H54 (cell line): ENCODE measurements around the gene STPG4.
"Not testable (repeated sequence)": the region's sequence is repeated elsewhere in the genome, so short reads cannot be mapped to it uniquely, and the experiment has no call there.

Experiments
- DNase-seq: peaks from one replicate; pipeline ENCODE4 v3.0.0; 2011; ENCODE audit warnings: low spot score, mixed read lengths; ENCODE audit not compliant: insufficient read length
- FAIRE-seq: peaks from 3 replicates; lab custom pipeline; 2011; peaks lifted over from hg19 to GRCh38; lab: Jason Lieb, UNC
- POLR2A ChIP-seq: IDR thresholded peaks from 2 replicates; pipeline ENCODE4 v1.6.1; 2011; ENCODE audit warnings: low read depth, mild to moderate bottlenecking, low read length

The STPG4 gene

DNA sequence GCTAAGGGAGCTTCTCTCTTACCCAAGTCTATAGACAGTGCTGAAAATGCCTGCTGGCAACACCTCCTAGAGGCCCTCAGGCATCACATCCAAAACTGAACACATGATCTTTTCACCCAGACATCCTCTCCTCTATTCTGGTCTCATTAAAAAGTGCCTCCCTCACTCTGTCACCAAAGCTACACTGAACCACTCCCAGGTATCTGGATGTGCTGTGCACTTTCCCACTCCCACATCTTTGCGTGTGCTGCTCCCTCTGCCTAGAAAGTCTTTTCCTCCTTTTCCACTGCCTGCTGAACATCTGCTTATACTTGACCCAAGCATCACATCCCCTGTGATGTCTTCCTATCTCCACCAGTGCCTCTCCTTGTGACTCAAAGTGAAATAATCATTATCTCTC is 26.1 kb upstream of the STPG4 start:
- TF ChIP-seq POLR2A: no peak
- no peak for FAIRE-seq
- no peak for DNase-seq

DNA sequence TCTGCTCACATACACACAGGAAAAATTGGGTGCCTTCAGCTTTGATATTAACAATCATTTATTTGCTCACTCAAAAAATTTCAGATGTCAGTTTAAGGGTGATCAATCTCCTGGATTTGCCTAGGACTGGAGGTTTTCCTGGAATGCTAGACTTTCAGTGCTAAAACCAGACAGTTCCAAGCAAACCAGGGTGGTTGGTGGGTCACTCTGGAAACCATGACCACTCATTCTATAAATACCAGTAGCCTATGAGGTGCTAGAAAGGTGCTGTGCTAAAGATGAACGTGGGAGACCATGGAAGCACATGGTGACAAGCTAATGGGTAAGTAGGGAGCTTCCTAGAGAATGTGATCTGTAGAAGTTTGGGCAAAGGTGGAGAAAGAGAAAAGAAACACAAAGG is 25.4 kb upstream of the STPG4 start:
- no peak for DNase-seq
- TF ChIP-seq POLR2A: no peak
- FAIRE-seq: no peak

GRCh38 chr2:47179388-47179787 is 24.3 kb upstream of the STPG4 start:
- TF ChIP-seq POLR2A: no peak
- FAIRE-seq: no peak
- DNase-seq: no peak

DNA sequence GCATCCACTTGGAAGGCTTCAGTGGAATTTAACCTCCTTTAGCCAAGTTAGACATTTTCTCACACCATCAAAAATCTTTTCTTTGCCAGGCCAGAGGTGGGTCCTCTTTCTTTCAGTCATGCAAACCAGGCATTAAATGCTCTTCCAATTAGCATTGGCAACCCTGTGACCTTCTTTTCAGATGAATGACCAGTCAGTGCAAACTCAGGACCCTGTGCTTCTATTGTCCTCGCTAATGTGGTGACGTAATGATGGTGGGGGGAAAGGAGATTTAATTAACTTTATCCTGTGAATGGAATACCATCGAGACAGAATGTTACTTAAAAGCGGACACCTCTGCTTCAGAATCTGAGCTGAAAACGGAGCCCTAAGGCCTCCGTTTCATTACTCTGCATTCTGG is 23.2 kb upstream of the STPG4 start:
- DNase-seq (no peak), FAIRE-seq (no peak)
- TF ChIP-seq POLR2A: no peak

GRCh38 chr2:47177043-47177565 is 22.0 kb upstream of the STPG4 start:
- DNase-seq: no peak
- FAIRE-seq: no peak
- no peak for TF ChIP-seq POLR2A

- TF ChIP-seq POLR2A: no peak
- FAIRE-seq: no peak
- no peak for DNase-seq
These were observed 19.7 kb upstream of the STPG4 start for GRCh38 chr2:47174733-47175361.

DNA sequence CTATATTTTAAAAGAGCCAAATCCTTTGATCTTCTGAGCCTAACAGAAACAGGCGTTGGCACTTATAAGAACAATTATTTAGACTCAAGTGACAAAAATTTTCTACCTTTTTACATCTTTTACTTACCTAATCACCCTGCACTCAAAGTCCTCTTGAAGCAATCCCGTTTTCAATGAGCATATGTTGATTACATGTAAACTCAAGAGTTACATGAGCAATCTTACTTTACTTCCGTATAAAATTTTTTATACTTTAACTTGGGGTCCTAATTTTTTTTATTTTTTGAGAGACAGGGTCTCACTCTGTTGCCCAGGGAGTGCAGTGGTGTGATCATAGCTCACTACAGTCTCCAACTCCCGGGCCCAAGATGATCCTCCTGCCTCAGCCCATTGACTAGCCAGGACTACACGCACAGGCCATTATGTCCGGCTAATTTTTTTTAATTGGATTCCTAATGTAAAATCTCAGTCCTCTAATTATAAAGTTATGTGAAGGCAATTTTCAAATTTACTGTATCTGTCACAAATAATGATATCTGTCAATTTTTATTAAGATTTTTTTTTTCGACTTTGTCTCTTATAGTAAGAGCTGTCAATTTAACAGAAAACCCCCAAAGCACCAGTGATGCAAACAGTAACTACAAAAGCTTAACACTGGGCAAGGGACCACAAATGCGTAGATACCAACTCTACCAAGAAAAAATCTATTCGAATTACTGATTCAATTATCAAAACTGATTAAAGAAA is 19.1 kb upstream of the STPG4 start:
- no peak for FAIRE-seq
- no peak for DNase-seq

GRCh38 chr2:47172922-47173695 is 18.0 kb upstream of the STPG4 start:
- TF ChIP-seq POLR2A: no peak
- FAIRE-seq (no peak), DNase-seq (no peak)

More for the DNA sequence above, 19.1 kb upstream of the STPG4 start:
- no peak for TF ChIP-seq POLR2A

GRCh38 chr2:47172156-47172921 is 17.2 kb upstream of the STPG4 start:
- DNase-seq (no peak), FAIRE-seq (peak; percentile 52)
- TF ChIP-seq POLR2A: no peak

GRCh38 chr2:47169784-47170183 is 14.7 kb upstream of the STPG4 start:
- TF ChIP-seq POLR2A: no peak
- peak; percentile 38 for FAIRE-seq

GRCh38 chr2:47168895-47169294 is 13.8 kb upstream of the STPG4 start:
- not testable (repeated sequence) for FAIRE-seq, DNase-seq

More at GRCh38 chr2:47169784-47170183, 14.7 kb upstream of the STPG4 start:
- no peak for DNase-seq

- no peak for DNase-seq
- no peak for TF ChIP-seq POLR2A
- FAIRE-seq: no peak
These were observed 12.0 kb upstream of the STPG4 start for GRCh38 chr2:47167149-47167548.

GRCh38 chr2:47165001-47165555 is 10.0 kb upstream of the STPG4 start:
- no peak for TF ChIP-seq POLR2A
- FAIRE-seq (peak; percentile 87), DNase-seq (no peak)
